PC-9 (cell line): ENCODE measurements around the gene TSHZ3. TPM values are rescaled to one million over a fixed set of nuclear protein-coding genes. Genes with fewer than 3 reads are reported as not detected.

ENCODE experiments used
- BruUV-seq: library from RNA; stranded (reverse); fragments of 400-500 nt; replicated peaks from 2 replicates; lab custom pipeline; 2021; lab: Mats Ljungman, UMichigan
- CTCF ChIA-PET: fragments of 300-600 bp; sonication (Branson Sonifier 250); formaldehyde crosslinking; loops from one replicate; lab custom pipeline; 2022; ENCODE audit warnings: antibody characterized with exemption; lab: Charles Lee
- POLR2A ChIA-PET: fragments of 300-600 bp; sonication (Branson Sonifier 250); formaldehyde crosslinking; loops from one replicate; lab custom pipeline; 2022; ENCODE audit warnings: antibody characterized with exemption; ENCODE audit not compliant: unreplicated experiment; lab: Charles Lee
- DNase-seq, 2 experiments: peaks; one replicate each; pipeline versions ENCODE4 v3.0.0 to v3.0.0-alpha.2; 2015 to 2022; ENCODE audit warnings: mixed read lengths in 1 of 2
- H2AFZ ChIP-seq: fragments of 200-600 bp; sonication (generic); 2 replicates; pipeline ENCODE4 v1.8.1; 2017; ENCODE audit warnings: antibody characterized with exemption
- H3F3A ChIP-seq: fragments of 200-600 bp; sonication (generic); 2 replicates; pipeline ENCODE4 v1.8.1; 2017; ENCODE audit warnings: antibody characterized with exemption, mild to moderate bottlenecking, low read depth; ENCODE audit not compliant: insufficient read depth
- H3K27ac ChIP-seq: fragments of 200-600 bp; sonication (generic); 2 replicates; pipeline ENCODE4 v1.6.1; 2016; ENCODE audit warnings: mixed run types
- H3K27me3 ChIP-seq: fragments of 200-600 bp; sonication (generic); 2 replicates; pipeline ENCODE4 v1.6.1; 2016; ENCODE audit warnings: low read depth, mixed run types; ENCODE audit not compliant: insufficient read depth
- H3K36me3 ChIP-seq: fragments of 200-600 bp; sonication (generic); 2 replicates; pipeline ENCODE4 v1.6.1; 2016; ENCODE audit warnings: low read depth, mixed run types
- H3K4me1 ChIP-seq: fragments of 200-600 bp; sonication (generic); replicated peaks from 2 replicates; pipeline ENCODE4 v1.6.1; 2016; ENCODE audit warnings: mixed run types; ENCODE audit not compliant: insufficient read depth
- H3K4me2 ChIP-seq: fragments of 200-600 bp; sonication (generic); 2 replicates; pipeline ENCODE4 v1.6.1; 2017; ENCODE audit warnings: mixed run types
- H3K4me3 ChIP-seq: fragments of 200-600 bp; sonication (generic); 2 replicates; pipeline ENCODE4 v1.6.1; 2016; ENCODE audit warnings: mixed run types
- H3K79me2 ChIP-seq: fragments of 200-600 bp; sonication (generic); 2 replicates; pipeline ENCODE4 v1.6.1; 2017; ENCODE audit warnings: low read depth, mixed run types
- H3K9me2 ChIP-seq: fragments of 200-600 bp; sonication (generic); 2 replicates; pipeline ENCODE4 v1.8.1; 2017; ENCODE audit warnings: mild to moderate bottlenecking; ENCODE audit not compliant: insufficient read depth
- H3K9me3 ChIP-seq: fragments of 200-600 bp; sonication (generic); 2 replicates; pipeline ENCODE4 v1.8.1; 2016; ENCODE audit warnings: low read depth; ENCODE audit not compliant: insufficient read depth
- H4K20me1 ChIP-seq: fragments of 200-600 bp; sonication (generic); 2 replicates; pipeline ENCODE4 v1.8.1; 2017; ENCODE audit not compliant: insufficient read depth
- CTCF ChIP-seq: fragments of 200-600 bp; sonication (generic); conservative IDR thresholded peaks from 2 replicates; pipeline ENCODE4 v1.6.1; 2017; ENCODE audit warnings: mixed run types, antibody characterized with exemption, mild to moderate bottlenecking, moderate library complexity
- EZH2 ChIP-seq: fragments of 200-600 bp; sonication (generic); IDR thresholded peaks from 2 replicates; pipeline ENCODE4 v1.8.0; 2017; ENCODE audit warnings: antibody characterized with exemption, low read depth
- intact Hi-C: fragments of 100-400 bp; cut with micrococcal nuclease; formaldehyde crosslinking; loops from one replicate; pipeline ENCODE4 v1.10.0; 2022; ENCODE audit not compliant: unreplicated experiment
- total RNA-seq: library from RNA; stranded (reverse); gene quantifications from 2 replicates; pipeline ENCODE4 v1.2.3, GENCODE V29; 2021

Gene TSHZ3
- total RNA-seq, 1 experiment from 2014 or later: not detected

GRCh38 chr19:31344403-31344802, 4.8 kb downstream of the TSHZ3 start:
- Histone ChIP-seq H3K27me3 (peaks cover 68% of the 10 kb centered on the region), H3K9me3 (no peaks in the 10 kb centered on the region), H3K27ac (no peak overlapping the region), H3K36me3 (no peaks in the 10 kb centered on the region), H3K4me2 (no peak overlapping the region), H2AFZ (no peak overlapping the region), H3F3A (no peaks in the 10 kb centered on the region), H3K4me1 (no peaks in the 10 kb centered on the region), H3K4me3 (no peak overlapping the region), H3K79me2 (no peaks in the 10 kb centered on the region), H4K20me1 (no peaks in the 10 kb centered on the region), H3K9me2 (no peaks in the 10 kb centered on the region)
- ChIA-PET CTCF (no interaction called here), POLR2A (no interaction called here)
- DNase-seq: no peak
- intact Hi-C loops: no loop called here
- no TSS peak for BruUV-seq
- no peak for TF ChIP-seq CTCF
- TF ChIP-seq EZH2: no peak

GRCh38 chr19:31342926-31343325, 6.3 kb downstream of the TSHZ3 start:
- CTCF ChIA-PET: no interaction called here
- no TSS peak for BruUV-seq
- H3K9me3 ChIP-seq: no peaks in the 10 kb centered on the region
- H3K27ac ChIP-seq: no peak overlapping the region
- DNase-seq: no peak
- no peak overlapping the region for H3K4me2 ChIP-seq
- no peaks in the 10 kb centered on the region for H3K36me3 ChIP-seq
- no peaks in the 10 kb centered on the region for H3K9me2 ChIP-seq
- H2AFZ ChIP-seq: no peak overlapping the region
- H3F3A ChIP-seq: no peaks in the 10 kb centered on the region
- H3K79me2 ChIP-seq: no peaks in the 10 kb centered on the region
- TF ChIP-seq CTCF (no peak), EZH2 (no peak)
- POLR2A ChIA-PET: no interaction called here
- intact Hi-C loops: no loop called here
- no peaks in the 10 kb centered on the region for H3K4me1 ChIP-seq
- H3K27me3 ChIP-seq: peaks cover 78% of the 10 kb centered on the region
- H3K4me3 ChIP-seq: no peak overlapping the region
- H4K20me1 ChIP-seq: no peaks in the 10 kb centered on the region

- ChIA-PET POLR2A (no interaction called here), CTCF (no interaction called here)
- Histone ChIP-seq H3K9me3 (no peaks in the 10 kb centered on the region), H3F3A (no peaks in the 10 kb centered on the region), H3K27ac (no peak overlapping the region), H3K36me3 (no peaks in the 10 kb centered on the region), H3K4me3 (no peak overlapping the region), H3K79me2 (no peaks in the 10 kb centered on the region), H3K4me2 (no peak overlapping the region), H4K20me1 (no peaks in the 10 kb centered on the region), H2AFZ (no peak overlapping the region), H3K9me2 (no peaks in the 10 kb centered on the region), H3K27me3 (peaks cover 88% of the 10 kb centered on the region), H3K4me1 (no peaks in the 10 kb centered on the region)
- intact Hi-C loops: no loop called here
- no peak for DNase-seq
- BruUV-seq: no TSS peak
- TF ChIP-seq CTCF: no peak
- TF ChIP-seq EZH2: no peak
Observed at GRCh38 chr19:31340042-31341025, 8.9 kb downstream of the TSHZ3 start.
